Ishikawa (cell line): ENCODE results near the gene MYLK4.

Experiments used
- CEBPB ChIP-seq: IDR thresholded peaks from 2 replicates; pipeline ENCODE4 v1.6.1; 2012
- CREB1 ChIP-seq: IDR thresholded peaks from 2 replicates; pipeline ENCODE4 v1.6.1; 2012; ENCODE audit warnings: low read depth
- TAF1 ChIP-seq: IDR thresholded peaks from 2 replicates; pipeline ENCODE4 v1.6.1; 2012; ENCODE audit warnings: low read depth, mild to moderate bottlenecking
- TCF12 ChIP-seq: IDR thresholded peaks from 2 replicates; pipeline ENCODE4 v1.6.1; 2012; ENCODE audit warnings: low read depth
- YY1 ChIP-seq: IDR thresholded peaks from 2 replicates; pipeline ENCODE4 v1.6.1; 2012; ENCODE audit warnings: low read depth
- ZBTB7A ChIP-seq: IDR thresholded peaks from 2 replicates; pipeline ENCODE4 v1.6.1; 2012; ENCODE audit warnings: low read depth

DNA sequence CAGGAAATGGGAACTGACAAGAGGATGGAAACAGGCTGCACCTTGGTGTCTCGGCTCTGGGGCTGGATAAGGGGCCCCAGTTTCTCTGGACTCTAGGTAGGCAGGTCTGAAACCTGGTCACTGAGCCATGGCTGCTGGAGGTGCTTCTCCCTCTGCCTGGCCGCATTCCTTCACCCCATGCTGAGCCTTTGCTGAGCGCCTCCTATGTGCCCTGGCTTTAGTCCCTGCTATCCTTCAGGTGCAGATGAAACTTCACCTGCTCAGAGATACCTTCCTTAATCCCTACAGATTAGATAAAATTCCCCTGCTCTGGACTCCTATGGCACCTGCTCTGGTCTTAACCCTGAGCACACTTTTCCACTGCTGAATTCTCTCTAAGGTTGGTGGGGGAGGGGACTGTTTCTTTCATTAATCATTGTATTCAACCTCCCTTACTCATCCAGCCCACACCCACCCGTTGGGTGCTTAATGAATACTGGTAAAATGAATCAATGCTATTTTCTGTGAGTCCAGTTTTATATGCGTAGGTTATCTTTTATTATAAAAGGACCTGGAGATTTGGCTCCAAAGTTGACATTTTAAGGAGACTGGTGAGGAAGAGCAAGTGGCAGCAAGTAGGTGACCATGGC, 19.3 kb downstream of the MYLK4 start:
- TF ChIP-seq TAF1 = no peak
- TF ChIP-seq YY1 = no peak
- no peak for TF ChIP-seq CREB1
- TF ChIP-seq CEBPB = no peak
- no peak for TF ChIP-seq TCF12
- no peak for TF ChIP-seq ZBTB7A
